ENCODE measurements around the gene MITF. TPM values are rescaled to one million over a fixed set of nuclear protein-coding genes. Genes with fewer than 3 reads are reported as not detected.

MITF gene
- total and polyA plus RNA-seq, 7 experiments from 2014 or later = 0.54 to 3.9 (median 1.2) TPM; not detected in 3

GRCh38 chr3:69738315-69738714 lies 949 bp upstream of the MITF start:
- Mint-ChIP-seq H3K27me3 (peaks cover 42 to 73% (median 59%) of the 10 kb centered on the region in 5 donors), H3K27ac (no peak overlapping the region), H3K4me3 (peak overlapping the region in 6 of 10 donors; percentile 6 to 61 (median 46)), H3K9me3 (no peaks in the 10 kb centered on the region), H3K36me3 (peaks cover 0 to 4% (median 0%) of the 10 kb centered on the region in 5 donors), H3K4me1 (peaks cover 0 to 11% (median 8%) of the 10 kb centered on the region in 7 donors)
- Histone ChIP-seq H3K4me1 (ENCODE audit: control insufficient read depth in 2 of 2, insufficient read depth in 2 of 2, low read length in 2 of 2) (peaks cover 0 to 5% of the 10 kb centered on the region in 2 donors), H3K9me3 (ENCODE audit: control insufficient read depth in 2 of 3, low read length in 3 of 3) (no peaks in the 10 kb centered on the region), H3K4me3 (ENCODE audit: low read length) (no peak overlapping the region), H3K36me3 (ENCODE audit: control insufficient read depth in 2 of 3, insufficient read depth in 3 of 3, low read length in 3 of 3) (no peaks in the 10 kb centered on the region), H3K27me3 (ENCODE audit: control insufficient read depth in 2 of 2, insufficient read depth in 2 of 2, low read length in 2 of 2) (peaks cover 0 to 2% of the 10 kb centered on the region in 2 donors), H3K27ac (ENCODE audit: low read depth, low read length) (no peak overlapping the region)
- ATAC-seq = no peak
- no peak for DNase-seq
- ChIA-PET POLR2A (no interaction called here), CTCF (no interaction called here)
- intact Hi-C loops (cut with micrococcal nuclease) = no loop called here

GRCh38 chr3:69738859-69739203 lies 433 bp upstream of the MITF start:
- ATAC-seq (no peak), DNase-seq (no peak)
- Histone ChIP-seq H3K27me3 (ENCODE audit: control insufficient read depth in 2 of 2, insufficient read depth in 2 of 2, low read length in 2 of 2) (peaks cover 0 to 2% of the 10 kb centered on the region in 2 donors), H3K27ac (ENCODE audit: low read depth, low read length) (no peak overlapping the region), H3K4me1 (ENCODE audit: control insufficient read depth in 2 of 2, insufficient read depth in 2 of 2, low read length in 2 of 2) (peaks cover 0 to 5% of the 10 kb centered on the region in 2 donors), H3K36me3 (ENCODE audit: control insufficient read depth in 2 of 3, insufficient read depth in 3 of 3, low read length in 3 of 3) (no peaks in the 10 kb centered on the region), H3K4me3 (ENCODE audit: low read length) (no peak overlapping the region), H3K9me3 (ENCODE audit: control insufficient read depth in 2 of 3, low read length in 3 of 3) (no peaks in the 10 kb centered on the region)
- intact Hi-C loops (cut with micrococcal nuclease) = no loop called here
- Mint-ChIP-seq H3K4me1 (peaks cover 0 to 11% (median 8%) of the 10 kb centered on the region in 7 donors), H3K27me3 (peaks cover 48 to 74% (median 63%) of the 10 kb centered on the region in 5 donors), H3K4me3 (peak overlapping the region in 9 of 10 donors; percentile 6 to 61 (median 30)), H3K36me3 (peaks cover 0 to 4% (median 0%) of the 10 kb centered on the region in 5 donors), H3K27ac (no peak overlapping the region), H3K9me3 (no peaks in the 10 kb centered on the region)
- POLR2A ChIA-PET = no interaction called here
- CTCF ChIA-PET = no interaction called here

- H3K27ac ChIP-seq (ENCODE audit: low read depth, low read length) = no peak overlapping the region
- no peak for ATAC-seq
- peaks cover 0 to 4% (median 0%) of the 10 kb centered on the region in 5 donors for H3K36me3 Mint-ChIP-seq
These were observed 1.1 kb downstream of the MITF start for GRCh38 chr3:69740103-69741021.

GRCh38 chr3:69741032-69741767 lies 1.9 kb downstream of the MITF start:
- DNase-seq (no peak), ATAC-seq (no peak)
- peaks cover 34 to 74% (median 57%) of the 10 kb centered on the region in 5 donors for H3K27me3 Mint-ChIP-seq
- H3K4me3 Mint-ChIP-seq = no peak overlapping the region
- ChIA-PET CTCF (interaction anchor here (0.6 kb wide), 1 partner anchor 274 kb away, joined by 5 read pairs; no protein-coding TSS in a partner anchor), POLR2A (no interaction called here)
- H3K27ac Mint-ChIP-seq = no peak overlapping the region
- H3K27me3 ChIP-seq (ENCODE audit: control insufficient read depth in 2 of 2, insufficient read depth in 2 of 2, low read length in 2 of 2) = peaks cover 0 to 2% of the 10 kb centered on the region in 2 donors
- H3K4me3 ChIP-seq (ENCODE audit: low read length) = no peak overlapping the region
- H3K9me3 Mint-ChIP-seq = no peaks in the 10 kb centered on the region
- peaks cover 0 to 5% of the 10 kb centered on the region in 2 donors for H3K4me1 ChIP-seq (ENCODE audit: control insufficient read depth in 2 of 2, insufficient read depth in 2 of 2, low read length in 2 of 2)
- H3K9me3 ChIP-seq (ENCODE audit: control insufficient read depth in 2 of 3, low read length in 3 of 3) = no peaks in the 10 kb centered on the region
- intact Hi-C loops (cut with micrococcal nuclease) = no loop called here
- no peaks in the 10 kb centered on the region for H3K36me3 ChIP-seq (ENCODE audit: control insufficient read depth in 2 of 3, insufficient read depth in 3 of 3, low read length in 3 of 3)
- H3K27ac ChIP-seq (ENCODE audit: low read depth, low read length) = no peak overlapping the region
- H3K4me1 Mint-ChIP-seq = peaks cover 0 to 11% (median 8%) of the 10 kb centered on the region in 7 donors
- H3K36me3 Mint-ChIP-seq = peaks cover 0 to 4% (median 0%) of the 10 kb centered on the region in 5 donors

More at GRCh38 chr3:69740103-69741021, 1.1 kb downstream of the MITF start:
- no peaks in the 10 kb centered on the region for H3K9me3 Mint-ChIP-seq
- H3K27me3 Mint-ChIP-seq = peaks cover 41 to 82% (median 58%) of the 10 kb centered on the region in 5 donors
- no peak for DNase-seq
- H3K4me1 ChIP-seq (ENCODE audit: control insufficient read depth in 2 of 2, insufficient read depth in 2 of 2, low read length in 2 of 2) = peaks cover 0 to 5% of the 10 kb centered on the region in 2 donors
- peak overlapping the region in 5 of 10 donors; percentile 20 to 54 (median 34) for H3K4me3 Mint-ChIP-seq
- H3K36me3 ChIP-seq (ENCODE audit: control insufficient read depth in 2 of 3, insufficient read depth in 3 of 3, low read length in 3 of 3) = no peaks in the 10 kb centered on the region
- intact Hi-C loops (cut with micrococcal nuclease) = no loop called here
- no peak overlapping the region for H3K27ac Mint-ChIP-seq
- H3K4me1 Mint-ChIP-seq = peaks cover 0 to 11% (median 8%) of the 10 kb centered on the region in 7 donors
- H3K4me3 ChIP-seq (ENCODE audit: low read length) = no peak overlapping the region
- H3K9me3 ChIP-seq (ENCODE audit: control insufficient read depth in 2 of 3, low read length in 3 of 3) = no peaks in the 10 kb centered on the region
- ChIA-PET POLR2A (no interaction called here), CTCF (interaction anchor here (0.6 kb wide), 1 partner anchor 274 kb away, joined by 5 read pairs; no protein-coding TSS in a partner anchor)
- peaks cover 0 to 2% of the 10 kb centered on the region in 2 donors for H3K27me3 ChIP-seq (ENCODE audit: control insufficient read depth in 2 of 2, insufficient read depth in 2 of 2, low read length in 2 of 2)

GRCh38 chr3:69742391-69742790 lies 3.1 kb downstream of the MITF start:
- H3K4me1 Mint-ChIP-seq = peaks cover 0 to 11% (median 8%) of the 10 kb centered on the region in 7 donors
- intact Hi-C loops (cut with micrococcal nuclease) = no loop called here
- ChIA-PET POLR2A (no interaction called here), CTCF (no interaction called here)
- Histone ChIP-seq H3K4me1 (ENCODE audit: control insufficient read depth in 2 of 2, insufficient read depth in 2 of 2, low read length in 2 of 2) (peaks cover 0 to 5% of the 10 kb centered on the region in 2 donors), H3K4me3 (ENCODE audit: low read length) (no peak overlapping the region), H3K27me3 (ENCODE audit: control insufficient read depth in 2 of 2, insufficient read depth in 2 of 2, low read length in 2 of 2) (peaks cover 0 to 2% of the 10 kb centered on the region in 2 donors), H3K9me3 (ENCODE audit: control insufficient read depth in 2 of 3, low read length in 3 of 3) (no peaks in the 10 kb centered on the region), H3K36me3 (ENCODE audit: control insufficient read depth in 2 of 3, insufficient read depth in 3 of 3, low read length in 3 of 3) (no peaks in the 10 kb centered on the region), H3K27ac (ENCODE audit: low read depth, low read length) (no peak overlapping the region)
- DNase-seq = no peak
- H3K27ac Mint-ChIP-seq = no peak overlapping the region
- H3K36me3 Mint-ChIP-seq = peaks cover 0 to 4% (median 0%) of the 10 kb centered on the region in 5 donors
- no peaks in the 10 kb centered on the region for H3K9me3 Mint-ChIP-seq
- H3K27me3 Mint-ChIP-seq = peaks cover 30 to 65% (median 50%) of the 10 kb centered on the region in 5 donors
- H3K4me3 Mint-ChIP-seq = no peak overlapping the region
- ATAC-seq = no peak

GRCh38 chr3:69743975-69744906 lies 5.0 kb downstream of the MITF start:
- H3K4me1 ChIP-seq (ENCODE audit: control insufficient read depth in 2 of 2, insufficient read depth in 2 of 2, low read length in 2 of 2) = peaks cover 0 to 5% of the 10 kb centered on the region in 2 donors
- POLR2A ChIA-PET = no interaction called here
- no peak overlapping the region for H3K4me3 Mint-ChIP-seq
- peaks cover 0 to 15% (median 5%) of the 10 kb centered on the region in 7 donors for H3K4me1 Mint-ChIP-seq
- DNase-seq = no peak
- intact Hi-C loops (cut with micrococcal nuclease) = no loop called here
- H3K27ac Mint-ChIP-seq = no peak overlapping the region
- no peak for ATAC-seq
- H3K9me3 ChIP-seq (ENCODE audit: control insufficient read depth in 2 of 3, low read length in 3 of 3) = no peaks in the 10 kb centered on the region
- no peaks in the 10 kb centered on the region for H3K36me3 Mint-ChIP-seq
- no peak overlapping the region for H3K4me3 ChIP-seq (ENCODE audit: low read length)
- H3K36me3 ChIP-seq (ENCODE audit: control insufficient read depth in 2 of 3, insufficient read depth in 3 of 3, low read length in 3 of 3) = no peaks in the 10 kb centered on the region
- peaks cover 19 to 49% (median 32%) of the 10 kb centered on the region in 5 donors for H3K27me3 Mint-ChIP-seq
- CTCF ChIA-PET = no interaction called here
- no peak overlapping the region for H3K27ac ChIP-seq (ENCODE audit: low read depth, low read length)
- no peaks in the 10 kb centered on the region for H3K9me3 Mint-ChIP-seq
- peaks cover 0 to 2% of the 10 kb centered on the region in 2 donors for H3K27me3 ChIP-seq (ENCODE audit: control insufficient read depth in 2 of 2, insufficient read depth in 2 of 2, low read length in 2 of 2)

All from naive thymus-derived CD4-positive, alpha-beta T cell (primary cell).